ENCODE data around the gene BABAM2. TPM values are rescaled to one million over a fixed set of nuclear protein-coding genes. Genes with fewer than 3 reads are reported as not detected.

The BABAM2 gene
- total RNA-seq, 1 experiment from 2014 or later: 46.1 TPM

- Histone ChIP-seq H3K79me2 (ENCODE audit: low read depth) (no peaks in the 10 kb centered on the region), H3K4me1 (replicated peaks; ENCODE audit: insufficient read depth) (no peaks in the 10 kb centered on the region), H3K27me3 (ENCODE audit: insufficient read depth, low read depth) (no peaks in the 10 kb centered on the region), H3K27ac (no peak overlapping the region), H4K20me1 (ENCODE audit: insufficient read depth) (no peaks in the 10 kb centered on the region), H3K4me3 (no peak overlapping the region), H3K4me2 (no peak overlapping the region), H3K9me2 (ENCODE audit: insufficient read depth) (no peaks in the 10 kb centered on the region), H3K36me3 (ENCODE audit: low read depth) (peaks cover 8% of the 10 kb centered on the region; the same call in 1 of the 2 replicates), H3F3A (ENCODE audit: insufficient read depth, low read depth) (no peaks in the 10 kb centered on the region), H2AFZ (no peak overlapping the region), H3K9me3 (ENCODE audit: insufficient read depth, low read depth) (0 out of 2 replicates have a peak, but pooled peaks cover 6% of the 10 kb centered on the region)
- no peak for DNase-seq
- BruUV-seq (replicated peaks): no TSS peak
- POLR2A ChIA-PET (ENCODE audit: unreplicated experiment): no interaction called here
- TF ChIP-seq, protein P1, sequence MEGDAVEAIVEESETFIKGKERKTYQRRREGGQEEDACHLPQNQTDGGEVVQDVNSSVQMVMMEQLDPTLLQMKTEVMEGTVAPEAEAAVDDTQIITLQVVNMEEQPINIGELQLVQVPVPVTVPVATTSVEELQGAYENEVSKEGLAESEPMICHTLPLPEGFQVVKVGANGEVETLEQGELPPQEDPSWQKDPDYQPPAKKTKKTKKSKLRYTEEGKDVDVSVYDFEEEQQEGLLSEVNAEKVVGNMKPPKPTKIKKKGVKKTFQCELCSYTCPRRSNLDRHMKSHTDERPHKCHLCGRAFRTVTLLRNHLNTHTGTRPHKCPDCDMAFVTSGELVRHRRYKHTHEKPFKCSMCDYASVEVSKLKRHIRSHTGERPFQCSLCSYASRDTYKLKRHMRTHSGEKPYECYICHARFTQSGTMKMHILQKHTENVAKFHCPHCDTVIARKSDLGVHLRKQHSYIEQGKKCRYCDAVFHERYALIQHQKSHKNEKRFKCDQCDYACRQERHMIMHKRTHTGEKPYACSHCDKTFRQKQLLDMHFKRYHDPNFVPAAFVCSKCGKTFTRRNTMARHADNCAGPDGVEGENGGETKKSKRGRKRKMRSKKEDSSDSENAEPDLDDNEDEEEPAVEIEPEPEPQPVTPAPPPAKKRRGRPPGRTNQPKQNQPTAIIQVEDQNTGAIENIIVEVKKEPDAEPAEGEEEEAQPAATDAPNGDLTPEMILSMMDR (conservative IDR thresholded peaks at IDR 0.05): no peak
- no peak for TF ChIP-seq EZH2 (IDR thresholded peaks at IDR 0.05; ENCODE audit: low read depth)
- CTCF ChIA-PET: no interaction called here
- intact Hi-C loops (cut with micrococcal nuclease; ENCODE audit: unreplicated experiment): no loop called here
These were observed 140.1 kb downstream of the BABAM2 start for GRCh38 chr2:28030600-28030999.

DNA sequence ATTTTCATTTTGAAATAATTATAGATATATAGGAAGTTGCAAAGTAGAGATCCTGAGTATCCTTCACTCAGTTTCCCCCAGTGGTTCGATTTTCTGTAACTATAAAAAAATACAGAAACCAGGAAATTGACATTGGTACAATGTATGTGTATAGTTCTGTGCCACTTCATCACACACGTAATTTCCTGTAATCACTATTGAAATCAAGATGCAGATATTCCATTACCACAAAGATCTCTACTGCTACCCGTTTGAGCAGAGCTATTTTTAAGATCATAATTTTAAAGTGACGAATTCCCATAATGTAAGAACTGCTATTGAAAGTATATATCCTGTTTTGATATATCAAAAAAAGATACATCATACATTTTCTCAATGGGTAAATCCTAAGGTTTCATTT is 142.3 kb downstream of the BABAM2 start:
- Histone ChIP-seq H3K79me2 (ENCODE audit: low read depth) (no peaks in the 10 kb centered on the region), H3K27ac (no peak overlapping the region), H3K27me3 (ENCODE audit: insufficient read depth, low read depth) (no peaks in the 10 kb centered on the region), H3K4me1 (replicated peaks; ENCODE audit: insufficient read depth) (no peaks in the 10 kb centered on the region), H3K9me3 (ENCODE audit: insufficient read depth, low read depth) (no peaks in the 10 kb centered on the region), H3K36me3 (ENCODE audit: low read depth) (no peaks in the 10 kb centered on the region), H3F3A (ENCODE audit: insufficient read depth, low read depth) (no peaks in the 10 kb centered on the region), H3K4me2 (no peak overlapping the region), H2AFZ (no peak overlapping the region), H4K20me1 (ENCODE audit: insufficient read depth) (no peaks in the 10 kb centered on the region), H3K9me2 (ENCODE audit: insufficient read depth) (no peaks in the 10 kb centered on the region), H3K4me3 (no peak overlapping the region)
- intact Hi-C loops (cut with micrococcal nuclease; ENCODE audit: unreplicated experiment): no loop called here
- no peak for DNase-seq
- BruUV-seq (replicated peaks): no TSS peak
- ChIA-PET CTCF (no interaction called here), POLR2A (ENCODE audit: unreplicated experiment) (no interaction called here)
- TF ChIP-seq, protein P1 (conservative IDR thresholded peaks at IDR 0.05): no peak
- TF ChIP-seq EZH2 (IDR thresholded peaks at IDR 0.05; ENCODE audit: low read depth): no peak

GRCh38 chr2:28034696-28035095 is 144.2 kb downstream of the BABAM2 start:
- TF ChIP-seq, protein P1 (conservative IDR thresholded peaks at IDR 0.05): no peak
- no peak for TF ChIP-seq EZH2 (IDR thresholded peaks at IDR 0.05; ENCODE audit: low read depth)
- H3F3A ChIP-seq (ENCODE audit: insufficient read depth, low read depth): no peaks in the 10 kb centered on the region
- H3K4me3 ChIP-seq: no peak overlapping the region
- intact Hi-C loops (cut with micrococcal nuclease; ENCODE audit: unreplicated experiment): no loop called here
- DNase-seq: no peak
- H2AFZ ChIP-seq: no peak overlapping the region
- H3K79me2 ChIP-seq (ENCODE audit: low read depth): no peaks in the 10 kb centered on the region
- no peaks in the 10 kb centered on the region for H3K27me3 ChIP-seq (ENCODE audit: insufficient read depth, low read depth)
- H3K4me1 ChIP-seq (replicated peaks; ENCODE audit: insufficient read depth): no peaks in the 10 kb centered on the region
- no peak overlapping the region for H3K4me2 ChIP-seq
- no peaks in the 10 kb centered on the region for H4K20me1 ChIP-seq (ENCODE audit: insufficient read depth)
- POLR2A ChIA-PET (ENCODE audit: unreplicated experiment): interaction anchor here (0.6 kb wide), 1 partner anchor 493 kb away, joined by 3 read pairs; no protein-coding TSS in a partner anchor
- H3K36me3 ChIP-seq (ENCODE audit: low read depth): no peaks in the 10 kb centered on the region
- no peaks in the 10 kb centered on the region for H3K9me3 ChIP-seq (ENCODE audit: insufficient read depth, low read depth)
- BruUV-seq (replicated peaks): no TSS peak
- no peak overlapping the region for H3K27ac ChIP-seq
- no peaks in the 10 kb centered on the region for H3K9me2 ChIP-seq (ENCODE audit: insufficient read depth)
- CTCF ChIA-PET: no interaction called here
